Measurements from ENCODE around the gene FAM228B.

DNA sequence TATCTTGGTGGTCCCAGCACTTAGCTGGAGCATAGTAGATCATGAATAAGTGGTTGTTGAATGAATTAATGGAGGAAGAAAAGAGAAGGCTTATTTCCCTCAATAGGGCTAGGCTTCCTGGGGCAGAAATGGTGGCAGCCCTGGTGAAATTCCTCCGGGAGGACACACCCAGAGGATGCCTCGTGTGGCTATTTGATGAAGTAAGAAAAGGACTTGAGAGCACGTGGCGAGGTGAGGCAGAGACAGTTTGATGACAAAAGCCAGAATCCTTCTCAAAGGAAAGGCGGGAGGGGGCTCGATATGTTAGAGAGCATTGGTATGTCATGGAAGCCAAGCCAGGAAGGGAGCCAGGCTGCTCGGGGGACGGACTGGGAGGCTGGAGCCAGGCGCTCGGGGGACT lies 66.3 kb downstream of the FAM228B start:
- TF ChIP-seq, protein P1, sequence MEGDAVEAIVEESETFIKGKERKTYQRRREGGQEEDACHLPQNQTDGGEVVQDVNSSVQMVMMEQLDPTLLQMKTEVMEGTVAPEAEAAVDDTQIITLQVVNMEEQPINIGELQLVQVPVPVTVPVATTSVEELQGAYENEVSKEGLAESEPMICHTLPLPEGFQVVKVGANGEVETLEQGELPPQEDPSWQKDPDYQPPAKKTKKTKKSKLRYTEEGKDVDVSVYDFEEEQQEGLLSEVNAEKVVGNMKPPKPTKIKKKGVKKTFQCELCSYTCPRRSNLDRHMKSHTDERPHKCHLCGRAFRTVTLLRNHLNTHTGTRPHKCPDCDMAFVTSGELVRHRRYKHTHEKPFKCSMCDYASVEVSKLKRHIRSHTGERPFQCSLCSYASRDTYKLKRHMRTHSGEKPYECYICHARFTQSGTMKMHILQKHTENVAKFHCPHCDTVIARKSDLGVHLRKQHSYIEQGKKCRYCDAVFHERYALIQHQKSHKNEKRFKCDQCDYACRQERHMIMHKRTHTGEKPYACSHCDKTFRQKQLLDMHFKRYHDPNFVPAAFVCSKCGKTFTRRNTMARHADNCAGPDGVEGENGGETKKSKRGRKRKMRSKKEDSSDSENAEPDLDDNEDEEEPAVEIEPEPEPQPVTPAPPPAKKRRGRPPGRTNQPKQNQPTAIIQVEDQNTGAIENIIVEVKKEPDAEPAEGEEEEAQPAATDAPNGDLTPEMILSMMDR (conservative IDR thresholded peaks at IDR 0.05; ENCODE audit: low read length): no peak
- no peak for TF ChIP-seq EZH2phosphoT487 (IDR thresholded peaks at IDR 0.05; ENCODE audit: borderline replicate concordance)

Data from Loucy (cell line).